GM18909 (cell line): ENCODE measurements around the gene SMIM5.

Source experiments
- ATAC-seq: cut with Tn5 transposase; IDR thresholded peaks from one replicate; pipeline ENCODE4 v1.9.1; 2021; ENCODE audit warnings: mild to moderate bottlenecking; ENCODE audit not compliant: unreplicated experiment, poor library complexity

Gene SMIM5

GRCh38 chr17:75602644-75603043 is 30.6 kb upstream of the SMIM5 start:
- ATAC-seq = no peak

GRCh38 chr17:75603123-75603522 is 30.1 kb upstream of the SMIM5 start:
- no peak for ATAC-seq

GRCh38 chr17:75604034-75604695 is 29.1 kb upstream of the SMIM5 start:
- ATAC-seq = no peak

GRCh38 chr17:75605790-75606189 is 27.4 kb upstream of the SMIM5 start:
- no peak for ATAC-seq

GRCh38 chr17:75607086-75607485 is 26.1 kb upstream of the SMIM5 start:
- ATAC-seq = no peak

- no peak for ATAC-seq
Measured at GRCh38 chr17:75610103-75610984, 22.9 kb upstream of the SMIM5 start.

GRCh38 chr17:75611851-75612429 is 21.3 kb upstream of the SMIM5 start:
- no peak for ATAC-seq

- ATAC-seq = no peak
Measured at GRCh38 chr17:75612906-75613626, 20.2 kb upstream of the SMIM5 start.

- ATAC-seq = no peak
Measured at GRCh38 chr17:75614006-75614405, 19.2 kb upstream of the SMIM5 start.

GRCh38 chr17:75614556-75615270 is 18.5 kb upstream of the SMIM5 start:
- no peak for ATAC-seq

- no peak for ATAC-seq
Measured at GRCh38 chr17:75615301-75615700, 17.9 kb upstream of the SMIM5 start.

GRCh38 chr17:75616521-75617122 is 16.6 kb upstream of the SMIM5 start:
- no peak for ATAC-seq

- no peak for ATAC-seq
Measured at GRCh38 chr17:75617218-75617617, 16.0 kb upstream of the SMIM5 start.

- no peak for ATAC-seq
Measured at GRCh38 chr17:75617675-75618074, 15.6 kb upstream of the SMIM5 start.

GRCh38 chr17:75619506-75620431 is 13.5 kb upstream of the SMIM5 start:
- no peak for ATAC-seq

- ATAC-seq = no peak
Measured at GRCh38 chr17:75621489-75621888, 11.7 kb upstream of the SMIM5 start.

GRCh38 chr17:75622076-75622475 is 11.2 kb upstream of the SMIM5 start:
- no peak for ATAC-seq

GRCh38 chr17:75622771-75623273 is 10.4 kb upstream of the SMIM5 start:
- no peak for ATAC-seq
